Endothelial cell of umbilical vein (primary cell): ENCODE data around the gene ERCC4. TPM values are rescaled to one million over a fixed set of nuclear protein-coding genes. Genes with fewer than 3 reads are reported as not detected.

ENCODE experiments used
- BruUV-seq: library from RNA; stranded (reverse); fragments of 400-500 nt; replicated peaks from 2 replicates; lab custom pipeline; 2021; lab: Mats Ljungman, UMichigan
- CTCF ChIA-PET: fragments of 300-600, 350-600 bp; sonication (Branson Sonifier 250); formaldehyde crosslinking; loops from one replicate; lab custom pipeline; 2021; ENCODE audit warnings: antibody characterized with exemption, inconsistent platforms; lab: Charles Lee
- POLR2A ChIA-PET: fragments of 300-600, 350-600 bp; sonication (Branson Sonifier 250); formaldehyde crosslinking; loops from one replicate; lab custom pipeline; 2021; ENCODE audit warnings: antibody characterized with exemption, inconsistent platforms; lab: Charles Lee
- DNase-seq: peaks from one replicate; pipeline ENCODE4 v3.0.0-alpha.2; 2011; ENCODE audit warnings: low read depth, low spot score
- FAIRE-seq: peaks from 2 replicates; lab custom pipeline; 2011; peaks lifted over from hg19 to GRCh38; lab: Jason Lieb, UNC
- H2AFZ ChIP-seq: 2 replicates; pipeline ENCODE4 v1.6.0; 2012; ENCODE audit warnings: low read depth, low read length, control low read depth, inconsistent platforms
- H3K27ac ChIP-seq: 2 replicates; pipeline ENCODE4 v1.5.1; 2011; ENCODE audit warnings: low read depth, mild to moderate bottlenecking, control low read depth, low read length, moderate library complexity; ENCODE audit not compliant: insufficient read depth
- H3K27me3 ChIP-seq, 2 experiments: 2 replicates each; pipeline versions ENCODE4 v1.6.0 to v1.6.1; 2011; ENCODE audit warnings: low read length in 2 of 2, mixed read lengths in 1 of 2; ENCODE audit not compliant: control insufficient read depth in 2 of 2, insufficient read depth in 2 of 2
- H3K36me3 ChIP-seq, 2 experiments: 2 replicates in 1 of 2; 3 replicates in 1 of 2; pipeline ENCODE4 v1.5.1; 2011; ENCODE audit warnings: low read length in 2 of 2, mild to moderate bottlenecking in 1 of 2, moderate library complexity in 1 of 2; ENCODE audit not compliant: control insufficient read depth in 2 of 2, insufficient read depth in 2 of 2; ENCODE audit errors: extremely low read depth in 1 of 2
- H3K4me1 ChIP-seq: 3 replicates; pipeline ENCODE4 v1.5.1; 2011; ENCODE audit warnings: mild to moderate bottlenecking, low read length; ENCODE audit not compliant: control insufficient read depth, insufficient read depth; ENCODE audit errors: extremely low read depth
- H3K4me2 ChIP-seq: 2 replicates; pipeline ENCODE4 v1.6.1; 2011; ENCODE audit warnings: low read length, control low read depth, mixed read lengths; ENCODE audit not compliant: insufficient read depth
- H3K4me3 ChIP-seq, 3 experiments: fragments of 200-600 bp in 1 of 3; sonication (generic), shearing (Covaris generic) in 1 of 3; replicated peaks in 1 of 3; 2 replicates each; pipeline ENCODE4 v1.5.1; 2011 to 2016; ENCODE audit warnings: control low read depth in 3 of 3, low read length in 3 of 3, mild to moderate bottlenecking in 2 of 3, inconsistent platforms in 1 of 3, low read depth in 1 of 3, moderate library complexity in 1 of 3; ENCODE audit not compliant: insufficient read depth in 1 of 3
- H3K79me2 ChIP-seq: 2 replicates; pipeline ENCODE4 v1.6.0; 2012; ENCODE audit warnings: low read length, inconsistent platforms; ENCODE audit not compliant: control insufficient read depth, insufficient read depth
- H3K9ac ChIP-seq: replicated peaks from 2 replicates; pipeline ENCODE3; 2011; ENCODE audit warnings: low read length, control low read depth; ENCODE audit not compliant: insufficient read depth; ENCODE audit errors: extremely low read depth
- H3K9me1 ChIP-seq: replicated peaks from 3 replicates; pipeline ENCODE4 v1.6.0; 2011; ENCODE audit warnings: mild to moderate bottlenecking, low read length; ENCODE audit not compliant: control insufficient read depth, insufficient read depth; ENCODE audit errors: extremely low read depth
- H3K9me3 ChIP-seq: replicated peaks from 2 replicates; pipeline ENCODE4 v1.5.1; 2012; ENCODE audit warnings: low read length, inconsistent platforms; ENCODE audit not compliant: control insufficient read depth, insufficient read depth
- H4K20me1 ChIP-seq: replicated peaks from 2 replicates; pipeline ENCODE3; 2011; ENCODE audit warnings: mild to moderate bottlenecking, low read length; ENCODE audit not compliant: control insufficient read depth, insufficient read depth; ENCODE audit errors: extremely low read depth
- EZH2 ChIP-seq: IDR thresholded peaks from 2 replicates; pipeline ENCODE4 v1.6.1; 2012; ENCODE audit warnings: borderline replicate concordance, low read depth, mild to moderate bottlenecking, moderate library complexity, low read length, inconsistent platforms; ENCODE audit not compliant: severe bottlenecking
- FOS ChIP-seq: IDR thresholded peaks from 2 replicates; pipeline ENCODE4 v1.6.1; 2011; ENCODE audit warnings: mild to moderate bottlenecking, low read length, moderate library complexity, borderline replicate concordance; ENCODE audit not compliant: insufficient read depth
- GATA2 ChIP-seq: IDR thresholded peaks from 2 replicates; pipeline ENCODE4 v1.7.0; 2011; ENCODE audit warnings: low read depth, mild to moderate bottlenecking, moderate library complexity, mixed read lengths, low read length; ENCODE audit not compliant: insufficient read length, insufficient read depth
- MYC ChIP-seq: IDR thresholded peaks from one replicate; pipeline ENCODE4 v1.6.1; 2011; ENCODE audit warnings: mild to moderate bottlenecking, low read depth, low read length
- POLR2AphosphoS5 ChIP-seq: IDR thresholded peaks from 2 replicates; pipeline ENCODE4 v1.6.1; 2012; ENCODE audit warnings: low read depth, mild to moderate bottlenecking, control low read depth, low read length, moderate library complexity; ENCODE audit not compliant: insufficient read depth
- dilution Hi-C: fragments of 300-500 bp; cut with MboI; formaldehyde crosslinking; loops from one replicate; pipeline ENCODE4 v1.15.0; 2019; ENCODE audit warnings: low sequenced_read_pairs; ENCODE audit not compliant: extremely low pct_ligation_motif_present
- intact Hi-C: fragments of 100-400 bp; cut with micrococcal nuclease; formaldehyde crosslinking; loops from one replicate; pipeline ENCODE4 v1.10.0; 2022
- polyA plus RNA-seq, 4 experiments: library from polyadenylated mRNA; depleted of rRNA in 3 of 4; stranded (reverse) in 3 of 4; unstranded in 1 of 4; fragments of >200 nt; gene quantifications; 2 replicates each; pipeline versions ENCODE4 v1.2.1 to v1.2.3, GENCODE V29; 2011 to 2012; ENCODE audit warnings: missing spikeins in 1 of 4
- total RNA-seq: library from RNA; stranded (reverse); gene quantifications from 2 replicates; pipeline ENCODE4 v1.2.3, GENCODE V29; 2021
- TF ChIP-seq, protein P1 (sequence below): IDR thresholded peaks from 2 replicates; pipeline ENCODE4 v1.6.1; 2011; ENCODE audit not compliant: insufficient read depth, insufficient read length

Gene ERCC4
- total and polyA plus RNA-seq, 2 donors (not counting 3 experiments of a cell fraction or from before 2014, with no cell fraction given) = 4.9 to 17.1 TPM

DNA sequence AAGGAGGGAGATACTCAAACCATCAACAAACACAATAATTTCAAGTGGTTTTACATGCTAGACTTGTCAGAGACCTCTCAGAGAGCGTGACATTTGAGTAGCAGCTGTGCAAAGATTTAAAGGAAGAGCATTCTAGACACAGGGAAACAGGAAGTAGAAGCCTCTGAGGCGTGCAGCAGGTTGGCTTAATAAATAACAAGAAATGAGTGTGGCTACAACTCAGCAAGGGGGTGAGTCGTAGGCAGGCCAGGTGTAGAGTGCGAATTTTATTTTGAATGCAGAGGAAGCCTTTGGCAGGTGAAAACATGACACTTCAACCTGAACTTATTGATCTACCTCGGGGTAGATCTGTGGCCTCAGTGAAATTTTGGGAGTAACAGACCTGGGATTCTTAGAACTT is 78.0 kb downstream of the ERCC4 start:
- intact Hi-C loops (no loop called here), dilution Hi-C loops (no loop called here)
- Histone ChIP-seq H4K20me1 (no peaks in the 10 kb centered on the region), H3K9me1 (no peaks in the 10 kb centered on the region), H2AFZ (no peak overlapping the region), H3K27me3 (peaks cover 10 to 15% of the 10 kb centered on the region in 2 experiments), H3K36me3 (no peaks in the 10 kb centered on the region), H3K79me2 (no peaks in the 10 kb centered on the region), H3K4me3 (no peak overlapping the region), H3K27ac (no peak overlapping the region), H3K9me3 (no peaks in the 10 kb centered on the region), H3K9ac (no peak overlapping the region), H3K4me2 (no peak overlapping the region), H3K4me1 (peaks cover 12% of the 10 kb centered on the region)
- CTCF ChIA-PET = interaction anchor here (0.7 to 0.8 kb wide), 2 partner anchors 19 to 74 kb away, joined by 3 read pairs; no protein-coding TSS in a partner anchor
- TF ChIP-seq FOS (peak; percentile 3), POLR2AphosphoS5 (no peak)
- peak; percentile 21 for DNase-seq
- no TSS peak for BruUV-seq
- peak; percentile 59 for FAIRE-seq
- POLR2A ChIA-PET = no interaction called here

DNA sequence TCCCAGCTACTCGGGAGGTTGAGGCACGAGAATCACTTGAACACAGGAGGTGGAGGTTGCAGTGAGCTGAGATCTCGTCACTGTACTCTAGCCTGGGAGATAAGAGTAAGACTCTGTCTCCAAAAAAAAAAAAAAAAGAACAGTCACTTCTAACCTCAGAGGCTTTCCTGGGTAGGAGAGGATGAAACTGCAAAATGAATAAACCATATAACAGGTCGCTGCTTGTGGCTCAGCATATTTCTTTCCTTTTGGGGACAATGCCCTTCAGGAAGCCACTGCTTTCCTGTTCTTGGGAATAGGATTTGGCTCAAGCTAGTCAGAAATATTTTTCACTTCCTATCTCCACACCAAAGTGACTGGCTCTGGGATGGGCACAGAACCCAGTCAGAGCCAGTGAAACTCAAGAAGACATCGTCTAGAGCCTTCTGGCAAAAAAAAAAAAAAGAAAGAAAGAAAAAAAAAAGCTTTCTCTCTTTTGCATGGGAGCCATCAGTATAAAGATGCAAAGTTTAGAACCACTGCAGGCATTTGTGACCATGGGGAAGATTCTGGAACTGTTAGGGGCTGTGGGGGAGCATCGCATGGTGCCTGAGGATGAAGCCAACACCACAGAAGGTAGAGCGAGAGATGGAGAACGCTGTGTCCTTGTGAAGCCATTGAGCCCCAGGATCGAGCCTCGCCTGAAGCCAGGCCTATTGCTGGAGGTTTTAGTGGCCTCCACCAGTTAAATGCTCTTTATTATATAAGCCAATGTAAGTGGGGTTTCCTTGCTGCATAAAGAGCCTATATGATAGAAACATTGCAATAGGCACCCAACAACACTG is 79.3 kb downstream of the ERCC4 start:
- intact Hi-C loops = no loop called here
- peaks cover 13% of the 10 kb centered on the region for H3K4me1 ChIP-seq
- BruUV-seq = no TSS peak

More for the DNA sequence above, 79.3 kb downstream of the ERCC4 start:
- H3K9me3 ChIP-seq = no peaks in the 10 kb centered on the region
- peak overlapping the region; percentile 27 for H3K4me2 ChIP-seq
- ChIA-PET POLR2A (no interaction called here), CTCF (interaction anchor here (0.6 to 1.2 kb wide), 4 partner anchors 10 to 356 kb away, joined by 3 to 4 read pairs (median 4); no protein-coding TSS in a partner anchor)
- H3K4me3 ChIP-seq = no peak overlapping the region
- H4K20me1 ChIP-seq = no peaks in the 10 kb centered on the region
- no peaks in the 10 kb centered on the region for H3K36me3 ChIP-seq
- H3K27ac ChIP-seq = no peak overlapping the region
- H3K27me3 ChIP-seq = peaks cover 10 to 11% of the 10 kb centered on the region in 2 experiments
- no peak overlapping the region for H3K9ac ChIP-seq
- H3K9me1 ChIP-seq = no peaks in the 10 kb centered on the region
- H3K79me2 ChIP-seq = no peaks in the 10 kb centered on the region
- no peak overlapping the region for H2AFZ ChIP-seq
- dilution Hi-C loops = no loop called here
- TF ChIP-seq, protein P1, sequence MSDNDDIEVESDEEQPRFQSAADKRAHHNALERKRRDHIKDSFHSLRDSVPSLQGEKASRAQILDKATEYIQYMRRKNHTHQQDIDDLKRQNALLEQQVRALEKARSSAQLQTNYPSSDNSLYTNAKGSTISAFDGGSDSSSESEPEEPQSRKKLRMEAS = no peak
- no peak for TF ChIP-seq MYC
- TF ChIP-seq EZH2 = no peak
- TF ChIP-seq GATA2 = no peak
- no peak for TF ChIP-seq FOS
- DNase-seq (peak; percentile 50), FAIRE-seq (peak; percentile 90)
